Measurements from ENCODE around the gene CELF1.
"Not testable (repeated sequence)": the region's sequence is repeated elsewhere in the genome, so short reads cannot be mapped to it uniquely, and the experiment has no call there.

Gene CELF1

DNA sequence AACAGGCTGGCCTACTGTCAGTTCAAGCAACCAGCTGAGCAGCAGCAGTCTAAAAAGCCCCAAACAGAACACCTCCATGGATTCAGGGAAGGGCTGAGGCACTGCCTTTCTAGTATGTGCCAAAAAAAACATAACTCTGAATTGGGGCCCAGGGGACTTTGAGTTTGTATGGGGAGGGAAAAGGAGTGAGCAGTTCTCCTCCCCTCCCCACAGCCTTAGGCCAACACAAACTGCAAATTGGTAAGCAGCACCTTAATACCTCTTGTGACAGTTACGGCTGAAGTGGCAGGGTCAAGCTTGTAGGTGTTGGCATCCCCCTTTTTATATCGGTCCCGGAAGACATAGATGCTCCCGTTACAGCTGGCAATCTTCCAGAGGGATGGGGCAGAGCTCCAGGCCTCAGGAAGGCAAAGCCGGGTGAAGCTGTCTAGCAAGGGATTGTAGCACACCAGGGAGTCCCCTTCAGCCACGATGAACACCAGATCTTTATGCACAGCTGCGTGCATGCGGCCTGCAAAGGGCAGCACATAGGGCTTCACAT is 19.9 kb upstream of the CELF1 start:
- no peak for DNase-seq

DNA sequence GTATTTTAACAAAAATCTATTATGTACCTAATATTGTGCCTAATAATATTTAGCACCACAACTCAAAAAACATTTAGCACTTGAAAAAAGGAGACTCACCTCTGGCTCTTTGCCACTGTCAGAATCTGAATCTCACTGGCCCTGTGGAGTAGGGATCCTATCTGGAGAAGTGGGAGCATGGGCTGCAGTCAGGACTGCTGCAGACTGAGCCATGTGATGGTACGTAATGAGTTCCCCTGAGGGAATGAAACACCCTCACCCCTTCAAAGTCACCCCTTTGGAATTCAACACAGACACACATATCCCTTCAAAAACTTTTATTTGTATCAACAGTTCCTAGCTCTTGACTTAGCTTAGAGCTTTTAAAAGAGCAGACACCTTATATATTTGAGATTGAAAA is 19.0 kb upstream of the CELF1 start:
- no peak for DNase-seq

DNA sequence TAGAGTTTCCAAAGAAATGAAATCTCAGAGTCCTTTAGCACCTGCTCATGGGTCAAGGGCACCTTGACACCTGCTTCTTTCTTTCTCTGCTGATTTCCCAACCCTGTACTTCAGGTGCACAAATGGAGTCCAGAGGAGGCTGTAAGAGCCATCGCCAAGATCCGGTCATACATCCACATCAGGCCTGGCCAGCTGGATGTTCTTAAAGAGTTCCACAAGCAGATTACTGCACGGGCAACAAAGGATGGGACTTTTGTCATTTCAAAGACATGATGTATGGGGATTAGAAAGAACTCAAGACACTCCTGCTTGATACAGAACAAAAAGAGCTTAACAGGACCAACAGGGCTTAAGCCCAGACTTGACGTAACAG is 18.4 kb upstream of the CELF1 start:
- DNase-seq: no peak

DNA sequence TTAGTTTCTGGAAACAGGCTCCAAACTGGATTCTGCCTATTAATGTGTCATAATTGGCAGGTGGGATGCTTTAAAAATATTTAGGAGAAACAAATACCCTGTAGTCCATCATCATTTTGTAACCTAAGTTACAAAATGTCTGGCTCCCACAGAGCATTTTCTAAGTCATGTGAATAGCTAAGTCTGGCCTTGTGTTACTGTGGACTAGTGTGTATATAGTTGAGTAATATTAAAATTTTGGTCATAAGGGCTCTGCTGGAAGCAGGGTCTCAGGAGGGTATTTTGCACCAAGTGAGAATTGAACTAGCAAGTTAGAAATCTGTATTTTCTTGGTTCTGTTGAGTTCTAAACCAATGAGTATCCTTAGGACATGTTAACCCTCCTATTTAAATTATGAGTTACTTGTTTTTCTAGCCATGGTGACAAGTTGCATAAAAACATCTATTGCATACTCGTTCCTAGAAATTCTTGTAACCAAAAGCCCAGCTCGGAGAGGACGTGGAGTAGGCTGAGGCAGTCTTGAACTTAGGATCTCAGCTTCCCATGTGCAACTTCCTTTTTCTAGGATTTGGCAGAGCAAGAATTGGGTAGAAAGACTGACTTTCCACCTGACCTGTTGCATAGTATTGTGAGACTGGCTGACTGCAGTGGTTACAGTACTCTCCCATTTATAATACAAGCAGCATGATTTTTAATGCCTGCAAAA is 17.9 kb upstream of the CELF1 start:
- DNase-seq: no peak

DNA sequence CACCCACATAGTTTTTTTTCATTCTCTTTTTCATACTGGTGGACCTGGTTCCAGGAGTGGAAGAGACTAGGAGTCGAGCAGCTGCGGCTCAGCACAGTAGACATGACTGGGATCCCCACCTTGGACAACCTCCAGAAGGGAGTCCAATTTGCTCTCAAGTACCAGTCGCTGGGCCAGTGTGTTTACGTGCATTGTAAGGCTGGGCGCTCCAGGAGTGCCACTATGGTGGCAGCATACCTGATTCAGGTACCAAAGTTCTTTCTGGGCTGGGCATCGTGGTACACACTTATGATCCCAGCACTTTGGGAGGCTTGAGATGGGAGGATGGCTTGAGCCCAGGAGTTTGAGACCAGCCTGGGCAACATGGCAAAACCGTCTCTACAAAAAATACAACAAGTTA is 16.7 kb upstream of the CELF1 start:
- no peak for DNase-seq

DNA sequence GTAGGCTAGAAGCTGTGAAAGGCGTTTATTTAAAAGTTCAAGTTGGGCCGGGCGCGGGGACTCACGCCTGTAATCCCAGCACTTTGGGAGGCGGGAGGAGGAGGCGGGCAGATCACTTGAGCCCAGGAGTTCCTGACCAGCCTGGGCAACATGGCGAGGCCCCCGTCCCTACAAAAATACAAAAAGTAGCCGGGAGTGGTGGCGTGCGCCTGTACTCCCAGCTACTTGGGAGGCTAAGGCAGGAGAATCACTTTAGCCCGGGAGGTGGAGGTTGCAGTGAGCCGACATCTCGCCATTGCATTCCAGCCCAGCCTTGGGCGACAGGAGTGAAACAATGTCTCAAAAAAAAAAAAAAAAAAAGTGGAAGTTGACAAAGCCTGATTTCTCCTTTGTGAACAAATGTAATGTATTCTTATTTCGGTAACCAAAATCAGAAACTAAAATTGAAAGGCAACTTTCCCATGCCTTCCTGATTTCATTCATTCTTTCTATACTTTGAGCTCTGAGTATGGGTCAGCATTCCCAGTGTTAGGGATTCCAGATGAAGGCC is 13.3 kb upstream of the CELF1 start:
- DNase-seq: no peak

DNA sequence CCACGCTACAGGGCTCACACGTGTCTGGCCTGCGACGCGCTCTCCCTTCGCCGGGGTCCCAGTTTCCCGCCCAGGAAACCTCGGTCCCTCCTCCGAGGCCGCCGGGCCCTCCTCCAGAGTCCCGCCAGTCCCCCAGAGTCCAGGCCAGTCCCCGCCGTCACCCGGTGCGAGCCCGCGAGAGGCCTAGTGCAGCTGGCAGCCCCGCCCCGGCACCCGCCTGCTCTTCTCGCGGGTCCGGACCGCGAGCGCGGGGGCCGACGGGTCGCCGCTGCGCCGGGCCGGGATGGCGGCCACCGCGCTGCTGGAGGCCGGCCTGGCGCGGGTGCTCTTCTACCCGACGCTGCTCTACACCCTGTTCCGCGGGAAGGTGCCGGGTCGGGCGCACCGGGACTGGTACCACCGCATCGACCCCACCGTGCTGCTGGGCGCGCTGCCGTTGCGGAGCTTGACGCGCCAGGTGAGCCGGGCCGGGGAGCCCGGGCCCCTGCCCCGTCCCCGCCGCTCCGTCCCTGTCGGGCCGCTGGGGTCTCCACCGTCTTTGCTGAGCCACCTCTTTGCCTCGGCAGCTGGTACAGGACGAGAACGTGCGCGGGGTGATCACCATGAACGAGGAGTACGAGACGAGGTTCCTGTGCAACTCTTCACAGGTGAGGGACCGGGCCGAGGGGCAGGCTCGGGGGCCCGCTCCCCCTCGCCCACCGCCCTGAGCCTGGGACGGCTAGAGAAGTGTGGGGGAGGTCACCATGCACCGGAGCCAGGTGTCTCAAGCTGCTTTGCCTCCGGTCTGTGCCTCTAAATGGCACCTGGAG is 12.6 kb upstream of the CELF1 start, which contains the start of gene PTPMT1:
Gene PTPMT1 (plus strand): TSS at position 260 of the 809 bp plus-strand sequence. CDS start 24 bp downstream, at position 284.
- peak; percentile 82 for DNase-seq

DNA sequence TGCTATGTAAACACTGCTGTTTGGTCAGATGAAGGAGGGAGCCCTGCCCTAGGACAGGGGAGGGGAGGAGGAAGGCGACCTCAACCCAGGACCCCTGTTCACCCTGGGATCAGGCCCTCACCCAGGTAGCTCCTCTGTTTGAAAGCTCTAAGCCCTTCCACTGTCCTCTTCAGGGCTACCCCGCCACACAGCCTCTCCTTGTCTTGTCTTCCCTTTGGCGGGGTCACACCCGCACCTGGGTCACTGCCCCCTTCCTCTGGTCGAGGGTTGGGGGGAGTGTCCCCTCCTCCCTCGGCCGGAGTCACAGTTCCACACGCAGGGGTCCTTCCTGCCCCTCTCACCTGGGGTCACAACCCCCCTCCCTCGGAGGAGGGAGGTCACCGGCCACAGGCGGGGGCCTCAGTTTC is 12.0 kb upstream of the CELF1 start:
- DNase-seq: no peak

DNA sequence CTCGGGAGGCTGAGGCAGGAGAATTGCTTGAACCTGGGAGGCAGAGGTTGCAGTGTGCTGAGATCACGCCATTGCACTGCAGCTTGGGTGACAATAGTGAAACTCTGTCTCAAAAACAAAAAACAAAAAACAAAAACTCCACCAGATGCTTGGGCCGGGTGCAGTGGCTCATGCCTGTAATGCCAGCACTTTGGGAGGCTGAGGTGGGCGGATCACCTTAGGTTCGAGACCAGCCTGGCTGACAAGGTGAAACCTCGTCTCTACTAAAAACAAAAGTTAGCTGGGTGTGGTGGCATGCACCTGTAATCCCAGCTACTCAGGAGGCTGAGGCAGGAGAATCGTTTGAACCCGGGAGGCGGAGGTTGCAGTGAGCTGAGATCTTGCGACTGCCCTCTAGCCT is 11.4 kb upstream of the CELF1 start:
- DNase-seq: not testable (repeated sequence)

DNA sequence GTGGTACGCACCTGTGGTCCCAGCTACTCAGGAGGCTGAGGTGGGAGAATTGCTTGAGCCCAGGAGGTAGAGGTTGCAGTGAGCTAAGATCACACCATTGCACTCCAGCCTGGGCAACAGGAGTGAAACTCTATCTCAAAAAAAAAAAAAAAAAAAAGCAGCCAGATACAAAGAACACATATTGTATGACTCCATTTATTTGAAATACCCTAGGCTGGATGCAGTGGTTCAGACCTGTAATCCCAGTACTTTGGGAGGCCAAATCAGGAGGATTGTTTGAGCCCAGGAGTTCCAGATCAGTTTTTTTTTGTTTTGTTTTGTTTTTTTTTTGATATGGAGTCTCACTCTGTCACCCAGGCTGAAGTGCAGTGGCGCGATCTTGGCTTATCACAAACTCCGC is 9.5 kb upstream of the CELF1 start:
- not testable (repeated sequence) for DNase-seq

DNA sequence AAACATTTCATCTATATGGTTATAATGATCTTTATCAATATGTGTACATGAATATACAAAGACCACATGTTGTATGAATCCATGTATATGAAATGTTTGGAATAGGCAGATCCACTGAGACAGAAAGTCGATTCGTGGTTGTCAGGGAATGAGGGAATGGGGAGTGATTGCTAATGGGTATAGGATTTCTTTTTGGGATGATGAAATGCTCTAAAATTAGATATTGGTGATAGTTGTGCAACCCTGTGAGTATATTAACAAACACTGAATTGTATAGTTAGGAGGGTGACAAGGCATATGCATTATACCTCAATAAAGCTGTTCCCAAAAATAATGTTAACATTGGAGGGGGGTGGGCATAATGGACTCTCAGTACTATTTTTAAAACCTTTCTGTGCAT is 7.5 kb upstream of the CELF1 start:
- DNase-seq: no peak

DNA sequence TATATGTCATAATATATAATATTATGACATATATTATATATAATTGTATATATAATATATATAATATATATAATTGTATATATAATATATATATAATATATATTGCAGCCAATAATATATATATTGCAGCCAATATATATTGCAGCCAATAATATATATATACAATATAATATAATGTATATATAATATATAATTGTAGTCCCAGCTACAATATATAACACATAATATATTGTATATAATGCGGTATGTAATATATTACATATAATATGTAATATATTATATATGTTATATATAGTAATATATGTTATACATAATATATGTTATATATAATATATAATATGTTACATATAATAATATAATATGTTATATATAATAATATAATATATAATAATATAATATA is 5.8 kb upstream of the CELF1 start:
- no peak for DNase-seq

DNA sequence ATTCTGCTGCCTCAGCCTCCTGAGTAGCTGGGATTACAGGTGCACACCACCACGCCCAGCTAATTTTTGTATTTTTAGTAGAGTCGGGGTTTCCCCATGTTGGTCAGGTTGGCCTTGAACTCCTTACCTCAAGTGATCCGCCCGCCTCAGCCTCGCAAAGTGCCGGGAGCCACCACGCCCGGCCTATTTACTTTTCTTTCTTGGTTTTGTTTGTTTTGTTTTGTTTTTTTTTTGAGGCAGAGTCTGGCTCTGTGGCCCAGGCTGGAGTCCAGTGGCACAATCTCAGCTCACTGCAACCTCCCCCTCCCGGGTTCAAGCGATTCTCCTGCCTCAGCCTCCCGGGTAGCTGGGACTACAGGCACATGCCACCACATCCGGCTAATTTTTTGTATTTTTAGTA is 4.1 kb upstream of the CELF1 start:
- not testable (repeated sequence) for DNase-seq

DNA sequence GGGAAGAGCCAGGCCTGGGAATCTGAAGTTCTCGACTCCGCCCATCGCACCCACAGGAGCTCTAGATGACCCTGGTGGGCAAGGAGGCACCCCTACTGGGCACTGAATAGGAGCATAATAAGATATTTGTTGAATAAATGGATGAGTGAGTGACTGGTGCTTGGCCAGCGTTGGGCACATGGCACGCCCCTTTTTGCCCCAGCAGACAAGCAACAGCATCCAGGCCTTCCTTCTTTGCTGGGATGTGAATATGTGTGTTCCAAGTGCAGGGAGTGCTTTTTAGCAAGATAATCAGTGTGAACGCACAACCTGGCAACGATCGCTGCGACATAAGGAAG is 443 bp upstream of the CELF1 start:
- DNase-seq: no peak

DNA sequence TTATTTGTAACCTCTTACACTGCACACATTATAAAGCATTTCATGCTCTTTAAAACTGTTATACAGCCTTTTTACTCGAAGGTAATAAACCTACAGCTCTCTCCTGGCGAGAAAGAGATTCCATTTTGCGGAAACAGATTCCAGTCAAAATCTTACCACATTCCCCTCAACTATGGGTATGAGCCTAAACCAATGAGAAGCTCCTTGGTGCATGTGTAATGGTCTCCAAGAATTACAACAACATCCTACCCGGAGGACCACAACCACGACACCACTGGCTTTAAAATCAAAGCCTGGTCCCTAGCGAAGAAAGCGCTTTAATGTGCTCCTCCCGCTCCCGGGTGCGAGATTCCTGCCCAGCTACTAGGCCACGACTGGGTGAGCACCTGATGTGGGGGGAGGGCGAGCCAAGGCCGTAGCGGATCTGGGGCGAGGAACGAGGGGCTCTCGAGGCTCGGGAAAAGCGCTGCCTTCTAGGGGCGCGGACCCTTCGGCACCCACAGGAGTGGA is 821 bp downstream of the CELF1 start:
- DNase-seq: peak; percentile 43

DNA sequence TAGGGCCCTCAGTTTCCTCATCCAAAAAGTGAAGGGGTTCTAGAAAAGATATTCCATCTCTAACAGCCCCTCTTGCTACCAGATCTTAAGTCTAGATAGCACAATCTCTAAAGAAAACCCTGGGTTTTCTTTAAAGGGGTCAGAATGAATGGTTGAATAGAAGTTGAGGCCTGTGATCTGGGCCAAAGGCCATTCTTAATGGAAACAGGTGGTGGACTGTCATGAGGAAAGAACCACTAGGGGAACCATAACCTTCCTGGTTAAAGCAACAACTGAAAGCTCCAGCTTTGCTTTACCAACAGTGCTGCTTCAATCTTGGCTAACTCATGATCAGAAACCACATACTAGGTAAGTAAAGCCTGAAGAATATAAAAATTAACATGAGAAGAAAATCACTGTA is 1.8 kb downstream of the CELF1 start:
- DNase-seq: no peak

DNA sequence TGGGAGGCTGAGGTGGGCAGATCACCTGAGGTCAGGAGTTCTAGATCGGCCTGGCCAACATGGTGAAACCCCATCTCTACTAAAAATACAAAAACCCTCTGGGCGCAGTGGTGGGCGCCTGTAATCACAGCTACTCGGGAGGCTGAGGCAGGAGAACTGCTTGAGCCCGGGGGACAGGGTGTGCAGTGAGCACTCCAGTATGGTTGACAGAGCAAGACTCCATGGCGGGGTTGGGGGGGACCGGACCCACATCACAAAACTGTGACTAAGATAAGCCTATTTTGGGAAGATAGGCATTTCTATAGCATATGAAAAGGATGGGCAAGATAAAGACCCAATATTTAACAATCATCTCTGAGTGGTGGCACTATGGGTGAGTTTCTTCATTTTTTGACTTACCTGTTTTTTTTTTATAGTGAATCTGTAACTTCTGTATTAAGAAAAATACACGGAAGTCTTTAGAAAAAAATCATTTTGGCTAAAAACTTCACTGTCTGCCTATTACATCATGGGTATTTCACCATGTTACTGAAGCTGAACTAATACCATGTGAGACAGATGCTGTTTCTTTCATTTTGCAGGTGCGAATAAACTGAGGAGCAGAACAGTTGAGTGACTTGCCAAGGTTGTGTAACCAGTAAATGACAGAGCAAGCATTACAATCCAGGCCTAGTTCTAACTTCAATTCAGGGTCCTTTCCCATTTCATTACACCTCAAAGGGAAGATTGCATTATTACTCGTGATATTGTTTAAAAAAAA is 2.5 kb downstream of the CELF1 start:
- DNase-seq: peak; percentile 11

DNA sequence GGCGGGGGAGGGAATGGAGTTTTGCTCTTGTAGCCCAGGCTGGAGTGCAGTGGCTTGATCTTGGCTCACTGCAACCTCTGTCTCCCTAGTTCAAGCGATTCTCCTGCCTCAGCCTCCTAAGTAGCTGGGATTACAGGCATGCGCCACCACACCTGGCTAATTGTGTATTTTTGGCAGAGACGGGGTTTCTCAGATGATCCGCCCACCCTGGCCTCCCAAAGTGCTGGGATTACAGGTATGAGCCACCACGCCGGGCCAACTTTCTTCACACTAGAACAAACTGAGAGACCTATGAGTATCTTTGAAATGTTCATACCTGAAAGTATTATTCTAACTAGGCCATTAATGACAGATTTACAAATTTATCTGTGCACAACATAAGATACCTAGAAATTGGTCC is 6.7 kb downstream of the CELF1 start:
- not testable (repeated sequence) for DNase-seq

DNA sequence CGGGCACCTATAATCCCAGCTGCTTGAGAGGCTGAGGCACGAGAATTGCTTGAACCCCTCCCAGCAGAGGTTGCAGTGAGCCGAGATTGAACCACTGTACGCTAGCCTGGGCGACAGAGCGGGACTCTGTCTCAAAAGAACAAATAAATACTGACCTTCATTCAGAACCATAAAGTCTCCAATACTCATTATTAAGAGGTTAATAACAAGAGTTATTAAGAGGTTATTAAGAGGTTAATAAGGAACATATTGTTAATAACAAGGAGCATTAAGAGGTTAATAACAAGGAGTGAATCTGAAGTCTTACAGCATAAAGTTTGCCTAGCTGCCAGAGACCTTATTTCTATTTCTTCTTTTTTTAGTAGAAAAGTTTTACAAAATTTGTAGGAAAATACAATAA is 7.6 kb downstream of the CELF1 start:
- no peak for DNase-seq

DNA sequence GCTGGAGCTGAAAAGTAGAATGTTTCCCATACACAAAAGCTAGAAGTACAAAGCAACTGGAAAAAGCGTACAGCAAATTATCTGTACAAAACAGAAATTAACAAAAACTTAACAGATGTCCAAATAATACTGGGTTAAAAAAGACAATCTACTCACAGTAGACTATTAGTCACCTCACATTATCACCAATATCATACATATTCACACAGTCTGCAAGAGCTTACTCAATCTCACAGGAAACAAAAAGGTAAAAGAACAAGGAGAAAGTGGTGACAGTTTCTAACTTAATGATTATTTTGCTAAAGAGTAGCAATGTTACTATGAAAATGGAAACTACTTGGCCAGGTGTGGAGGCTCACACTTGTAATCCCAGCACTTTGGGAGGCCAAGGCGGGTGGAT is 11.9 kb downstream of the CELF1 start:
- DNase-seq: no peak

DNA sequence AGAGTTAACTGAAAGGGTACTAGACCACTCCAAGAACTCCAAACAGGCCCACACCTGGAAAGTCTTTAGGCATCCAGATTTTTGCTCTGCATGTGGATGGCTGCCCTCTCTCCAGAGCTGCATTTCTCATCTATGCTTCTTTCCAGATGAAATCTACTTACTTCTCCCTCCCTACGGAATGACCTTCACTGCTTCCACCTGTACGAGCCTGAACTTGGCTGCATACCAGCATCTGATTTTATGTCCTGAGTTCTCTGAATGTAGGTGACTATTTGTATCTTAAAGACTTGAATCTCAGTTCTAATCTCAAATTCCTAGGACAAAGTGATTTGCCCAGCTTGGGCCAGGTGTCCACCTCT is 13.3 kb downstream of the CELF1 start:
- DNase-seq: no peak

DNA sequence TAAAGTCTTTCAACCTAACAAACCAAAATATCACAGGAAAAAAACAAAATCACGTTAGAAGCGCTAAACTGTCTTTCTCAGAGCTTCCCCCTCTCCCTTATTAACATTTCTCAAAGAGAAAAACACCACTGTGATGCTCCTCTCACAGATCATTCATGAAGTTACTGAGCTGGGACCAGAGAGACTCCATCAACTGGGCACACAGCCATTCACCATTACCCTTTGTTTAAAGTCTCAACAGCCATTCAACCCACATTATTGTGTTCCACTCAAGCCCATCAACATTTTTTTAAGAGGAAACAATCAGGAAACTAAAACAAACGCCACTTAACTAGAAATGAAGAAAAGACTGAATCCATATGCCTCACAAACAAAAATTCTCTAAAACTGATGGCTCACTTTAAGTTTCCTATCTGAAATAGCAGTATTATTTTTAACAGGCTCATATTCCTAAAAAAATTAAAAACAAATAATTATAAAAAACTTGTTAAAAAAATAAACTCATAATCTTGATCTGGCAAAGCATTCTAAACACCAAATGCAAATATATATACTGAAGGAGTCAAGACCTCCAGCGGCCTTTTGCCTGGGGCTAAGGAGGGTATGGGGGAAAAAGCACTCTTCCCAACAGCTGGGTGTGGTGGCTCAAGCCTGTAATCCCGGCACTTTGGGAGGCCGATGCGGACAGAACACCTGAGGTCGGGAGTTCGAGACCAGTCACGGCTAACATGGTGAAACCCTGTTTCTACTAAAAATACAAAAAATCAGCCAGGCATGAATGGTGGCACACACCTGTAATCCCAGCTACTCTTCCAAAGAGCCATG is 14.0 kb downstream of the CELF1 start:
- DNase-seq: no peak
